H1 (cell line): ENCODE data around the gene ECI2. TPM values are rescaled to one million over a fixed set of nuclear protein-coding genes. Genes with fewer than 3 reads are reported as not detected.

Experiments used
- ATF2 ChIP-seq: IDR thresholded peaks from 2 replicates; pipeline ENCODE4 v1.6.1; 2012; ENCODE audit warnings: low read length, inconsistent platforms
- polyA plus RNA-seq, 7 experiments: library from polyadenylated mRNA; depleted of rRNA in 3 of 7; stranded (reverse) in 5 of 7; unstranded in 2 of 7; fragments of >200 nt in 5 of 7; fragments of 200-250 nt in 2 of 7; gene quantifications; 1 replicate in 5 of 7; 2 replicates in 1 of 7; 4 replicates in 1 of 7; pipeline versions ENCODE4 v1.2.1 to v1.2.3, GENCODE V29; 2011 to 2013; ENCODE audit warnings: missing spikeins in 2 of 7, mixed read lengths in 2 of 7
- total RNA-seq: library from RNA; stranded (reverse); fragmentation: NEBNext Ultra II Directional; extraction: Animal tissue kit (Norgen Biotek cat#: 25700); gene quantifications from 2 replicates; pipeline ENCODE4 v1.2.1, GENCODE V29; 2021

ECI2 gene
- total and polyA plus RNA-seq, 2 of the 8 experiments (the other 6 are each of a cell fraction or from before 2014, with no cell fraction given), result 40.4 to 70.8 TPM

DNA sequence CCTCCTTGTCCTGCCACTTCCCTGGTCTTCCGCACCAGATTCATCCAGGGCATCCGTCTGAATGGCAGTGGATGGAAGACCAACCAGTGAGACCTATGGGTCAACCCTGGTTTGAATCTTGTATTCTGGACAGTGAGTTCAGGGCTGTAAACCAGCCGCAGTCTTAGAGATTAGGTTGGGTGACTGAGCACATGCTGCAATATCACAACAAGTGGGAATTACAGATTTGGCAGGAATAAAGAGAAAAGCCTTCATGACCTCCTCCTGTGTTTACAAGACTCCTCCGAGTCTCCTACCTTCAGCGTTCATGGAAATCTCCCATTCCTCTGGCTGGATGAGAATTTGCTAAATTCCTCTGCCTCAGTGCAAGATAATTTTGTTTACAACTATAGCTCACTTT, 9.9 kb downstream of the ECI2 start (continued):
- no peak for TF ChIP-seq ATF2
